Stimulated activated CD8-positive, alpha-beta memory T cell treated with anti-CD3 and anti-CD28 coated beads, Interleukin-7, amount 100 ng/mL, for 4 hours (primary cell): Measurements from ENCODE around the gene FAM156A.
"Not testable (repeated sequence)": the region's sequence is repeated elsewhere in the genome, so short reads cannot be mapped to it uniquely, and the experiment has no call there.

Source experiments
- DNase-seq, 2 donors: peaks; one replicate each; pipeline ENCODE4 v3.0.0-alpha.2; 2020; ENCODE audit warnings: low read depth in 2 of 2

FAM156A gene

GRCh38 chrX:52958113-52958959, at the start of gene FAM156A:
TSS of gene FAM156A (minus strand) at chrX:52958518. CDS start at chrX:52948588, 9,930 bp downstream.
- DNase-seq = not testable (repeated sequence)

GRCh38 chrX:53005327-53005726, 47.0 kb upstream of the FAM156A start:
- DNase-seq = no peak

GRCh38 chrX:53004811-53005210, 46.5 kb upstream of the FAM156A start:
- DNase-seq = no peak

- DNase-seq = no peak
Measured at GRCh38 chrX:53004038-53004437, 45.7 kb upstream of the FAM156A start.

GRCh38 chrX:53003111-53003510, 44.8 kb upstream of the FAM156A start:
- no peak for DNase-seq

GRCh38 chrX:53001958-53002357, 43.6 kb upstream of the FAM156A start:
- DNase-seq = no peak

GRCh38 chrX:53000447-53001135, 42.3 kb upstream of the FAM156A start:
- DNase-seq = no peak

- DNase-seq = no peak
Measured at GRCh38 chrX:52995987-52996331, 37.6 kb upstream of the FAM156A start.

- peak; percentile 86 to 88 for DNase-seq
Measured at GRCh38 chrX:52995135-52995986, 37.0 kb upstream of the FAM156A start.

GRCh38 chrX:52990848-52991247, 32.5 kb upstream of the FAM156A start:
- no peak for DNase-seq

GRCh38 chrX:52990011-52990631, 31.8 kb upstream of the FAM156A start:
- DNase-seq = peak; percentile 16 to 17

GRCh38 chrX:52988985-52989917, 30.9 kb upstream of the FAM156A start:
- no peak for DNase-seq

GRCh38 chrX:52983321-52984000, 25.1 kb upstream of the FAM156A start:
- DNase-seq = no peak

- no peak for DNase-seq
Measured at GRCh38 chrX:52979993-52980392, 21.7 kb upstream of the FAM156A start.

- DNase-seq = no peak
Measured at GRCh38 chrX:52979568-52979967, 21.2 kb upstream of the FAM156A start.

- DNase-seq = no peak
Measured at GRCh38 chrX:52977953-52978352, 19.6 kb upstream of the FAM156A start.

- not testable (repeated sequence) for DNase-seq
Measured at GRCh38 chrX:52975576-52975975, 17.3 kb upstream of the FAM156A start.

- not testable (repeated sequence) for DNase-seq
Measured at GRCh38 chrX:52974336-52974992, 16.1 kb upstream of the FAM156A start.

GRCh38 chrX:52967922-52968321, 9.6 kb upstream of the FAM156A start:
- DNase-seq = not testable (repeated sequence)
